Body of pancreas (tissue), 4 donors: Measurements from ENCODE around the gene CREB5. TPM values are rescaled to one million over a fixed set of nuclear protein-coding genes. Genes with fewer than 3 reads are reported as not detected.

Experiments
- ATAC-seq: fragments of 150-250 bp; one replicate; pipeline ENCODE4 v1.9.1; 2016
- DNase-seq, 4 donors: peaks; one replicate each; pipeline ENCODE4 v3.0.0-alpha.2; 2019
- H3K27ac ChIP-seq, 4 donors: fragments of 200-600 bp; sonication (generic); 1 replicate in 3 of 4; 2 replicates in 1 of 4; pipeline versions ENCODE4 v1.5.1 to v1.6.1; 2016 to 2019; ENCODE audit warnings: mild to moderate bottlenecking in 1 of 4, mixed read lengths in 1 of 4, moderate library complexity in 1 of 4
- H3K27me3 ChIP-seq, 2 donors: fragments of 200-600 bp; sonication (generic); one replicate each; pipeline ENCODE4 v1.6.0; 2016; ENCODE audit warnings: mild to moderate bottlenecking in 1 of 2
- H3K36me3 ChIP-seq, 2 donors: fragments of 200-600 bp; sonication (generic); replicated peaks in 1 of 2; 2 replicates each; pipeline ENCODE4 v1.5.1; 2016; ENCODE audit warnings: low read depth in 2 of 2; ENCODE audit not compliant: insufficient read depth in 1 of 2
- H3K4me1 ChIP-seq: fragments of 200-600 bp; sonication (generic); one replicate; pipeline ENCODE4 v1.6.0; 2016
- H3K4me3 ChIP-seq, 2 donors: fragments of 200-600 bp; sonication (generic); 1 replicate in 1 of 2; 2 replicates in 1 of 2; pipeline ENCODE4 v1.5.1; 2016 to 2019
- H3K9me3 ChIP-seq, 3 donors: fragments of 200-600 bp; sonication (generic); 1 replicate in 2 of 3; 2 replicates in 1 of 3; pipeline ENCODE4 v1.5.1; 2016
- CTCF ChIP-seq, 7 experiments: fragments of 450-650 bp in 4 of 7; fragments of 200-600 bp in 3 of 7; sonication (generic) in 3 of 7; IDR thresholded peaks; one replicate each; pipeline ENCODE4 v1.5.1; 2016 to 2019; ENCODE audit warnings: antibody characterized with exemption in 7 of 7
- POLR2A ChIP-seq, 3 donors: fragments of 450-650 bp; IDR thresholded peaks; one replicate each; pipeline ENCODE4 v1.6.1; 2016; ENCODE audit warnings: antibody characterized with exemption in 3 of 3, mild to moderate bottlenecking in 2 of 3
- WGBS, 2 donors: methylation state at CpG; one replicate each; pipeline ENCODE4 v1.1.5; 2017; 5-methylcytosine and 5-hydroxymethylcytosine counted together
- intact Hi-C: fragments of 100-400 bp; cut with DNase I; formaldehyde crosslinking; loops from one replicate; pipeline ENCODE4 v1.15.1; 2023
- total RNA-seq, 2 donors: library from RNA; depleted of rRNA; stranded (reverse); fragments of >200 nt; gene quantifications; one replicate each; pipeline ENCODE4 v1.1.0, GENCODE V29; 2016

CREB5 gene
- total RNA-seq, 2 donors from 2014 or later: 10.4 to 25.7 TPM

GRCh38 chr7:28865601-28866144 lies 453.4 kb downstream of the CREB5 start:
- 91 to 92% methylated on average over 6 of the region's 6 CpGs for WGBS, 2 donors
- DNase-seq: no peak
- no peaks in the 10 kb centered on the region for H3K36me3 ChIP-seq
- no peaks in the 10 kb centered on the region for H3K9me3 ChIP-seq
- no peaks in the 10 kb centered on the region for H3K27me3 ChIP-seq
- H3K27ac ChIP-seq: no peak overlapping the region
- intact Hi-C loops: no loop called here
- no peak for TF ChIP-seq CTCF (IDR thresholded peaks at IDR 0.05)
- TF ChIP-seq POLR2A (IDR thresholded peaks at IDR 0.05): no peak
- no peaks in the 10 kb centered on the region for H3K4me1 ChIP-seq
- no peak overlapping the region for H3K4me3 ChIP-seq
- no peak for ATAC-seq

- H3K9me3 ChIP-seq: no peaks in the 10 kb centered on the region
- H3K36me3 ChIP-seq: no peaks in the 10 kb centered on the region
- DNase-seq (no peak), ATAC-seq (no peak)
- H3K4me3 ChIP-seq: no peak overlapping the region
- intact Hi-C loops: no loop called here
- H3K4me1 ChIP-seq: no peaks in the 10 kb centered on the region
- no peaks in the 10 kb centered on the region for H3K27me3 ChIP-seq
- WGBS, 2 donors: 68 to 77% methylated on average over 2 of the region's 2 CpGs
- TF ChIP-seq CTCF (IDR thresholded peaks at IDR 0.05): no peak
- TF ChIP-seq POLR2A (IDR thresholded peaks at IDR 0.05): no peak
- H3K27ac ChIP-seq: no peak overlapping the region
These were observed 456.4 kb downstream of the CREB5 start for GRCh38 chr7:28868712-28869111.

- WGBS, 2 donors: 81 to 90% methylated on average over 2 of the region's 2 CpGs
- TF ChIP-seq CTCF (IDR thresholded peaks at IDR 0.05) (no peak), POLR2A (IDR thresholded peaks at IDR 0.05) (no peak)
- DNase-seq (no peak), ATAC-seq (no peak)
- Histone ChIP-seq H3K36me3 (no peaks in the 10 kb centered on the region), H3K4me3 (no peak overlapping the region), H3K27me3 (no peaks in the 10 kb centered on the region), H3K9me3 (no peaks in the 10 kb centered on the region), H3K27ac (no peak overlapping the region), H3K4me1 (no peaks in the 10 kb centered on the region)
- intact Hi-C loops: no loop called here
These were observed 458.8 kb downstream of the CREB5 start for GRCh38 chr7:28871077-28871476.

GRCh38 chr7:28871631-28872030 lies 459.3 kb downstream of the CREB5 start:
- TF ChIP-seq POLR2A (IDR thresholded peaks at IDR 0.05) (no peak), CTCF (IDR thresholded peaks at IDR 0.05) (no peak)
- Histone ChIP-seq H3K4me1 (no peaks in the 10 kb centered on the region), H3K27me3 (no peaks in the 10 kb centered on the region), H3K4me3 (no peak overlapping the region), H3K27ac (no peak overlapping the region), H3K36me3 (no peaks in the 10 kb centered on the region), H3K9me3 (no peaks in the 10 kb centered on the region)
- intact Hi-C loops: no loop called here
- no peak for ATAC-seq
- DNase-seq: no peak

- H3K27me3 ChIP-seq: no peaks in the 10 kb centered on the region
- H3K4me3 ChIP-seq: no peak overlapping the region
- WGBS, 2 donors: 73 to 83% methylated on average over 4 of the region's 4 CpGs
- DNase-seq: no peak
- intact Hi-C loops: no loop called here
- ATAC-seq: no peak
- TF ChIP-seq POLR2A (IDR thresholded peaks at IDR 0.05): no peak
- TF ChIP-seq CTCF (IDR thresholded peaks at IDR 0.05): no peak
- no peaks in the 10 kb centered on the region for H3K9me3 ChIP-seq
- H3K4me1 ChIP-seq: no peaks in the 10 kb centered on the region
- no peaks in the 10 kb centered on the region for H3K36me3 ChIP-seq
- H3K27ac ChIP-seq: no peak overlapping the region
These were observed 459.9 kb downstream of the CREB5 start for GRCh38 chr7:28872226-28872625.
